GM12878 (cell line): ENCODE results near the gene ST6GALNAC3.

ENCODE experiments used
- BCL11A ChIP-seq: IDR thresholded peaks from 2 replicates; pipeline ENCODE4 v1.6.1; 2011; ENCODE audit warnings: low read depth, low read length
- CTCF ChIP-seq, 3 experiments: IDR thresholded peaks in 2 of 3; conservative IDR thresholded peaks in 1 of 3; 2 replicates each; pipeline ENCODE4 v1.5.1; 2011; ENCODE audit warnings: low read depth in 3 of 3, low read length in 3 of 3, mild to moderate bottlenecking in 3 of 3, control low read depth in 2 of 3, moderate library complexity in 2 of 3, inconsistent platforms in 1 of 3, mixed read lengths in 1 of 3; ENCODE audit not compliant: control insufficient read depth in 2 of 3, insufficient read depth in 1 of 3; ENCODE audit errors: extremely low read depth in 1 of 3
- EGR1 ChIP-seq, 2 experiments: IDR thresholded peaks; 1 replicate in 1 of 2; 2 replicates in 1 of 2; pipeline ENCODE4 v1.6.1; 2011 to 2012; ENCODE audit warnings: low read depth in 2 of 2, low read length in 2 of 2, borderline replicate concordance in 1 of 2, mild to moderate bottlenecking in 1 of 2, moderate library complexity in 1 of 2
- FOXM1 ChIP-seq: IDR thresholded peaks from 2 replicates; pipeline ENCODE4 v1.6.1; 2012; ENCODE audit warnings: low read depth, mild to moderate bottlenecking, inconsistent platforms, low read length, moderate library complexity
- MTA2 ChIP-seq: fragments of 450-650 bp; IDR thresholded peaks from 2 replicates; pipeline ENCODE4 v1.6.1; 2016; ENCODE audit warnings: low read depth, mild to moderate bottlenecking, moderate library complexity
- SIN3A ChIP-seq: IDR thresholded peaks from 2 replicates; pipeline ENCODE4 v1.6.1; 2012; ENCODE audit warnings: low read depth, low read length, improper control_type of control experiment
- ZSCAN29 ChIP-seq: fragments of 450-650 bp; IDR thresholded peaks from 2 replicates; pipeline ENCODE4 v1.6.1; 2017; ENCODE audit warnings: mild to moderate bottlenecking, moderate library complexity

DNA sequence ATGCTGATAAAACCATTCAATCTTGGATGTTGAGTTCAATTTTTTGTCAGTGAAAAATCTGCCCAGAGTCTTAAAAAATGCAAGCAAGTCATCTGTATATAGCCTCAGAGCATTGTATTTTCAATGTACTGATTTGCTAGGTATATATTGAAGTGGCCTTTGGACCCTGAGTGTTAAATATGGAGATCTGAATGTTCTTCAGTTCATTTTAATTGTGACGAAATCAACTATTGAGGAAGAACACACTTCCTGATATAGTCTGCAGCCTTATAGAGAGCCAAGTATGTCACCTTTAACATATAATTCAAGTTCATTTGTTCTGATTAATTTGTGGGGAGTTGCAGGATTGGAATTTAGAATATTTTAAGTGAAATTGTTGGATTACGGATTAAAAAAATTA is 128.1 kb downstream of the ST6GALNAC3 start:
- no peak for TF ChIP-seq ZSCAN29
- no peak for TF ChIP-seq CTCF (IDR thresholded peaks at IDR 0.05 in 2 of 3, conservative IDR thresholded peaks at IDR 0.05 in 1 of 3; ENCODE audit: control insufficient read depth in 2 of 3, extremely low read depth in 1 of 3, insufficient read depth in 1 of 3, low read depth in 3 of 3, low read length in 3 of 3)
- no peak for TF ChIP-seq SIN3A
- TF ChIP-seq EGR1 (IDR thresholded peaks at IDR 0.05; ENCODE audit: borderline replicate concordance in 1 of 2, low read depth in 2 of 2, low read length in 2 of 2): no peak
- TF ChIP-seq FOXM1: no peak
- TF ChIP-seq MTA2: no peak
- no peak for TF ChIP-seq BCL11A
